SK-N-SH (cell line): ENCODE data around the gene PDHX.

ENCODE experiments used
- EP300 ChIP-seq, 2 experiments: IDR thresholded peaks; 2 replicates each; pipeline versions ENCODE4 v1.4.0 to v1.6.1; 2012; ENCODE audit warnings: borderline replicate concordance in 1 of 2, low read depth in 1 of 2, low read length in 1 of 2
- EZH2phosphoT487 ChIP-seq: fragments of 200-600 bp; sonication (generic); IDR thresholded peaks from 2 replicates; pipeline ENCODE4 v1.6.1; 2017; ENCODE audit warnings: low read depth, mixed run types, mild to moderate bottlenecking, antibody characterized with exemption, moderate library complexity, borderline replicate concordance
- GATA2 ChIP-seq: sonication (generic); formaldehyde crosslinking; IDR thresholded peaks from 2 replicates; pipeline ENCODE4 v1.5.0; 2020; ENCODE audit warnings: mild to moderate bottlenecking, missing genetic modification reagents
- JUND ChIP-seq: IDR thresholded peaks from 2 replicates; pipeline ENCODE4 v1.4.0; 2012
- POLR2AphosphoS5 ChIP-seq: IDR thresholded peaks from 2 replicates; pipeline ENCODE4 v1.6.1; 2012; ENCODE audit warnings: low read depth, low read length
- RFX5 ChIP-seq: IDR thresholded peaks from 2 replicates; pipeline ENCODE4 v1.6.1; 2012; ENCODE audit warnings: mild to moderate bottlenecking, improper control_type of control experiment, low read length
- RXRA ChIP-seq: IDR thresholded peaks from 2 replicates; pipeline ENCODE4 v1.4.0; 2012; ENCODE audit warnings: low read depth, mild to moderate bottlenecking, borderline replicate concordance
- TAF1 ChIP-seq: IDR thresholded peaks from 2 replicates; pipeline ENCODE4 v1.6.1; 2012; ENCODE audit warnings: low read depth, mild to moderate bottlenecking, low read length, moderate library complexity, borderline replicate concordance
- TEAD4 ChIP-seq: IDR thresholded peaks from 2 replicates; pipeline ENCODE4 v1.4.0; 2012; ENCODE audit warnings: mild to moderate bottlenecking, borderline replicate concordance; ENCODE audit not compliant: insufficient read depth
- YY1 ChIP-seq: IDR thresholded peaks from 2 replicates; pipeline ENCODE4 v1.4.0; 2012; ENCODE audit warnings: low read depth, mild to moderate bottlenecking
- TF ChIP-seq, protein P1 (sequence below): fragments of 200-600 bp; sonication (generic); IDR thresholded peaks from 2 replicates; pipeline ENCODE4 v1.6.1; 2017; ENCODE audit warnings: antibody characterized with exemption, mild to moderate bottlenecking, moderate library complexity
- TF ChIP-seq, protein P2 (sequence below): IDR thresholded peaks from 2 replicates; pipeline ENCODE4 v1.4.0; 2012; ENCODE audit warnings: low read depth
- TF ChIP-seq, protein P3 (sequence below): IDR thresholded peaks from 2 replicates; pipeline ENCODE4 v1.6.1; 2012; ENCODE audit warnings: mild to moderate bottlenecking, low read depth, low read length, moderate library complexity

DNA sequence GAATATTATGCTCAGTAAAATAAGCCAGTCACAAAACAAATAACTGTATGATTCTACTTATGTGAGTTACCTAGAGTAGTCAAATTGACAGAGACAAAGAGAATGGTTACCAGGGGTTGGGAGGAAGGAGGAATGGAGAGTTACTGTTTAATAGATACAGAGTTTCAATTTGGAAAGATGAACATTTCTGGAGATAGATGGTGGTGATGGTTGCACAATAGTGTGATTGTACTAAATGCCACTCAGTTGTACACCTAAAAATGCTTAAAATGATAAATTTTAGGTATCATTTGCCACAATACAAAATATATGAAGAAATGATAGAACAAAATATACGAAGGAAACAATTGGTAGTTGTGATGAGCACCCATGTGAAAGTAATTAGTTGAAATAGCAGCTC is 43.4 kb downstream of the PDHX start:
- no peak for TF ChIP-seq EZH2phosphoT487
- TF ChIP-seq, protein P1, sequence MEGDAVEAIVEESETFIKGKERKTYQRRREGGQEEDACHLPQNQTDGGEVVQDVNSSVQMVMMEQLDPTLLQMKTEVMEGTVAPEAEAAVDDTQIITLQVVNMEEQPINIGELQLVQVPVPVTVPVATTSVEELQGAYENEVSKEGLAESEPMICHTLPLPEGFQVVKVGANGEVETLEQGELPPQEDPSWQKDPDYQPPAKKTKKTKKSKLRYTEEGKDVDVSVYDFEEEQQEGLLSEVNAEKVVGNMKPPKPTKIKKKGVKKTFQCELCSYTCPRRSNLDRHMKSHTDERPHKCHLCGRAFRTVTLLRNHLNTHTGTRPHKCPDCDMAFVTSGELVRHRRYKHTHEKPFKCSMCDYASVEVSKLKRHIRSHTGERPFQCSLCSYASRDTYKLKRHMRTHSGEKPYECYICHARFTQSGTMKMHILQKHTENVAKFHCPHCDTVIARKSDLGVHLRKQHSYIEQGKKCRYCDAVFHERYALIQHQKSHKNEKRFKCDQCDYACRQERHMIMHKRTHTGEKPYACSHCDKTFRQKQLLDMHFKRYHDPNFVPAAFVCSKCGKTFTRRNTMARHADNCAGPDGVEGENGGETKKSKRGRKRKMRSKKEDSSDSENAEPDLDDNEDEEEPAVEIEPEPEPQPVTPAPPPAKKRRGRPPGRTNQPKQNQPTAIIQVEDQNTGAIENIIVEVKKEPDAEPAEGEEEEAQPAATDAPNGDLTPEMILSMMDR = no peak
- TF ChIP-seq TEAD4 = no peak
- TF ChIP-seq GATA2 (CRISPR knock-in tag) = no peak
- no peak for TF ChIP-seq POLR2AphosphoS5
- TF ChIP-seq RFX5 = no peak
- TF ChIP-seq JUND = no peak
- no peak for TF ChIP-seq YY1
- no peak for TF ChIP-seq EP300 (IDR thresholded peaks at IDR 0.05; ENCODE audit: borderline replicate concordance in 1 of 2, low read depth in 1 of 2, low read length in 1 of 2)
- TF ChIP-seq TAF1 = no peak
- TF ChIP-seq, protein P2, sequence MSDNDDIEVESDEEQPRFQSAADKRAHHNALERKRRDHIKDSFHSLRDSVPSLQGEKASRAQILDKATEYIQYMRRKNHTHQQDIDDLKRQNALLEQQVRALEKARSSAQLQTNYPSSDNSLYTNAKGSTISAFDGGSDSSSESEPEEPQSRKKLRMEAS = no peak
- TF ChIP-seq, protein P3, sequence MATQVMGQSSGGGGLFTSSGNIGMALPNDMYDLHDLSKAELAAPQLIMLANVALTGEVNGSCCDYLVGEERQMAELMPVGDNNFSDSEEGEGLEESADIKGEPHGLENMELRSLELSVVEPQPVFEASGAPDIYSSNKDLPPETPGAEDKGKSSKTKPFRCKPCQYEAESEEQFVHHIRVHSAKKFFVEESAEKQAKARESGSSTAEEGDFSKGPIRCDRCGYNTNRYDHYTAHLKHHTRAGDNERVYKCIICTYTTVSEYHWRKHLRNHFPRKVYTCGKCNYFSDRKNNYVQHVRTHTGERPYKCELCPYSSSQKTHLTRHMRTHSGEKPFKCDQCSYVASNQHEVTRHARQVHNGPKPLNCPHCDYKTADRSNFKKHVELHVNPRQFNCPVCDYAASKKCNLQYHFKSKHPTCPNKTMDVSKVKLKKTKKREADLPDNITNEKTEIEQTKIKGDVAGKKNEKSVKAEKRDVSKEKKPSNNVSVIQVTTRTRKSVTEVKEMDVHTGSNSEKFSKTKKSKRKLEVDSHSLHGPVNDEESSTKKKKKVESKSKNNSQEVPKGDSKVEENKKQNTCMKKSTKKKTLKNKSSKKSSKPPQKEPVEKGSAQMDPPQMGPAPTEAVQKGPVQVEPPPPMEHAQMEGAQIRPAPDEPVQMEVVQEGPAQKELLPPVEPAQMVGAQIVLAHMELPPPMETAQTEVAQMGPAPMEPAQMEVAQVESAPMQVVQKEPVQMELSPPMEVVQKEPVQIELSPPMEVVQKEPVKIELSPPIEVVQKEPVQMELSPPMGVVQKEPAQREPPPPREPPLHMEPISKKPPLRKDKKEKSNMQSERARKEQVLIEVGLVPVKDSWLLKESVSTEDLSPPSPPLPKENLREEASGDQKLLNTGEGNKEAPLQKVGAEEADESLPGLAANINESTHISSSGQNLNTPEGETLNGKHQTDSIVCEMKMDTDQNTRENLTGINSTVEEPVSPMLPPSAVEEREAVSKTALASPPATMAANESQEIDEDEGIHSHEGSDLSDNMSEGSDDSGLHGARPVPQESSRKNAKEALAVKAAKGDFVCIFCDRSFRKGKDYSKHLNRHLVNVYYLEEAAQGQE = no peak
- TF ChIP-seq RXRA = no peak
